GM23248 (cell line): ENCODE data around the gene TSPEAR.

Experiments used
- EZH2 ChIP-seq: fragments of 200-600 bp; sonication (generic); IDR thresholded peaks from 2 replicates; pipeline ENCODE4 v1.6.1; 2018; ENCODE audit warnings: antibody characterized with exemption, mild to moderate bottlenecking; ENCODE audit not compliant: insufficient read depth, poor library complexity, severe bottlenecking
- EZH2phosphoT487 ChIP-seq: fragments of 200-600 bp; sonication (generic); IDR thresholded peaks from 2 replicates; pipeline ENCODE4 v1.6.1; 2018; ENCODE audit warnings: antibody characterized with exemption, moderate library complexity, mild to moderate bottlenecking, low read depth; ENCODE audit not compliant: insufficient read depth

DNA sequence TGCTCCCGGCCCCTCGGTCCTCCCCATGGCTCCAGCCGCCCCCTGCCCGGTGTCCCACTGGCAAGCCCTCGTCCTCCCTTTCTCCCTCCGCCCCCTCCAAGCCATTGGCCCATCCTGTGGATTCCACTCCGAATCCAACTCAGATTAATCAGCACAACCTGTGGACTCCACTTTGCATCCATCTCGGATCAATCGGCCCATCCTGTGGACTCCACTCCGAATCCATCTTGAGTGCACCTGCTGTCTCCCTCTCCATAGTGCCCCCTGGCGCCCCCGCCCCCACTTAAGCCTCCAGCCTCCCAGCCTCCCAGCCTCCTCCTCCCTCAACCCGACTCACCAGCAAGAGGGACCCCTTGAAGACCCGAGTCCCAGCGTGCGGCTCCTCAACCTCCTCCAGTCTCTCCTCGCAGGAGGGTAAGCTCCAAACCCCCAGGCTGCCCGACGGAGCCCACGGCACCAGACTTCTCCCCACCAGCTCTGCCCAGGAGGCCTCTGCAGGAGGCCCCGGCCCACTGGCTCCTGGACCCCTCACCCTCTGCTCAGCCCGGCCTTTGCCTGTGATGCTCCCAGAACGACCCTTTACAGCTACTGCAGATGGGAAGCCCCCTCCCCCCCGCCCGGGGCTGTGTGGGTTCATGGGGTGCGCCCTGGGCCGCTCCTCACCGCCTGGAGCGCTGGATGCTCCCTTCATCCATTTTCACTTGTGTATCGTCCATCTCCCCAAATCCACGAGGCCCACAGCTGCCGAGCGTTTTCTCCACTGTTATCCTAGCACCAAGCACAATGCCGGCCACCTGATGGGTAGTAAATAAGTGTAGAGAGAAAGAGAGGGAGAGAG lies 40.6 kb upstream of the TSPEAR start:
- no peak for TF ChIP-seq EZH2phosphoT487
- TF ChIP-seq EZH2 = no peak
